Measurements from ENCODE around the gene FARS2. TPM values are rescaled to one million over a fixed set of nuclear protein-coding genes. Genes with fewer than 3 reads are reported as not detected.

FARS2 gene
- total RNA-seq, 1 experiment from 2014 or later: 15.0 TPM

DNA sequence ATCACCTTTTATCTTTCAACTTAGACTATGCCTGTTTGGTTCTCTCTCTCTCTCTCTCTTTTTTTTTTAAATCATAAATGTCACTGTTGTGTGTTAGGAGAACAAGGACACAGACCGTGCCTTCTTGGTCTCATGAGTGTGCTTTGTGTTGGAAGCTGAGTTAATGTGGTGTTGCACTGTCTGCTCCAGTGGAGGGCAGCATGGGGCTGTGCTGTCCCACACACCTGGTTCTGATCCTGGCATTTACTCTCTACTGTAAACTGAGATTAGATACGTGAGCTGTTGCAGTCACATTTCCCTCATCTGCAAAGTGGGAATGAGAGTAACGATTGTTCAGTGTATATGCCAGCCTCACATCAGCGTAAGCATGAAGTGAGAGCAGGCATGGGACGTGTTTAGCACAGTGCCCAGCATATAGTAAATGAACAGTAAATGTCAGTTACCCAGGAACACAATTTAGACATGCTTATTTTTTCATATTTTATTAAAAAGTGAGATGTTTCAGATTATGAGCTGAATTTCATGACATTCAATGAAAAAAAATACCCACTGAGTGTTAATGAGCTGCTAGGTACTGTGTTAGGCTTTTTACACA, 161.1 kb downstream of the FARS2 start (continued):
- no peak for TF ChIP-seq TEAD1 (CRISPR knock-in tag; IDR thresholded peaks at IDR 0.05)
- TF ChIP-seq SMAD3 (CRISPR knock-in tag; IDR thresholded peaks at IDR 0.05; ENCODE audit: borderline replicate concordance): no peak
- no peak for TF ChIP-seq NR3C1 (CRISPR knock-in tag; conservative IDR thresholded peaks at IDR 0.05; ENCODE audit: low read depth)
- TF ChIP-seq, protein P1, sequence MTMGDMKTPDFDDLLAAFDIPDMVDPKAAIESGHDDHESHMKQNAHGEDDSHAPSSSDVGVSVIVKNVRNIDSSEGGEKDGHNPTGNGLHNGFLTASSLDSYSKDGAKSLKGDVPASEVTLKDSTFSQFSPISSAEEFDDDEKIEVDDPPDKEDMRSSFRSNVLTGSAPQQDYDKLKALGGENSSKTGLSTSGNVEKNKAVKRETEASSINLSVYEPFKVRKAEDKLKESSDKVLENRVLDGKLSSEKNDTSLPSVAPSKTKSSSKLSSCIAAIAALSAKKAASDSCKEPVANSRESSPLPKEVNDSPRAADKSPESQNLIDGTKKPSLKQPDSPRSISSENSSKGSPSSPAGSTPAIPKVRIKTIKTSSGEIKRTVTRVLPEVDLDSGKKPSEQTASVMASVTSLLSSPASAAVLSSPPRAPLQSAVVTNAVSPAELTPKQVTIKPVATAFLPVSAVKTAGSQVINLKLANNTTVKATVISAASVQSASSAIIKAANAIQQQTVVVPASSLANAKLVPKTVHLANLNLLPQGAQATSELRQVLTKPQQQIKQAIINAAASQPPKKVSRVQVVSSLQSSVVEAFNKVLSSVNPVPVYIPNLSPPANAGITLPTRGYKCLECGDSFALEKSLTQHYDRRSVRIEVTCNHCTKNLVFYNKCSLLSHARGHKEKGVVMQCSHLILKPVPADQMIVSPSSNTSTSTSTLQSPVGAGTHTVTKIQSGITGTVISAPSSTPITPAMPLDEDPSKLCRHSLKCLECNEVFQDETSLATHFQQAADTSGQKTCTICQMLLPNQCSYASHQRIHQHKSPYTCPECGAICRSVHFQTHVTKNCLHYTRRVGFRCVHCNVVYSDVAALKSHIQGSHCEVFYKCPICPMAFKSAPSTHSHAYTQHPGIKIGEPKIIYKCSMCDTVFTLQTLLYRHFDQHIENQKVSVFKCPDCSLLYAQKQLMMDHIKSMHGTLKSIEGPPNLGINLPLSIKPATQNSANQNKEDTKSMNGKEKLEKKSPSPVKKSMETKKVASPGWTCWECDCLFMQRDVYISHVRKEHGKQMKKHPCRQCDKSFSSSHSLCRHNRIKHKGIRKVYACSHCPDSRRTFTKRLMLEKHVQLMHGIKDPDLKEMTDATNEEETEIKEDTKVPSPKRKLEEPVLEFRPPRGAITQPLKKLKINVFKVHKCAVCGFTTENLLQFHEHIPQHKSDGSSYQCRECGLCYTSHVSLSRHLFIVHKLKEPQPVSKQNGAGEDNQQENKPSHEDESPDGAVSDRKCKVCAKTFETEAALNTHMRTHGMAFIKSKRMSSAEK (CRISPR knock-in tag; IDR thresholded peaks at IDR 0.05; ENCODE audit: borderline replicate concordance): no peak
- TF ChIP-seq, protein P2, sequence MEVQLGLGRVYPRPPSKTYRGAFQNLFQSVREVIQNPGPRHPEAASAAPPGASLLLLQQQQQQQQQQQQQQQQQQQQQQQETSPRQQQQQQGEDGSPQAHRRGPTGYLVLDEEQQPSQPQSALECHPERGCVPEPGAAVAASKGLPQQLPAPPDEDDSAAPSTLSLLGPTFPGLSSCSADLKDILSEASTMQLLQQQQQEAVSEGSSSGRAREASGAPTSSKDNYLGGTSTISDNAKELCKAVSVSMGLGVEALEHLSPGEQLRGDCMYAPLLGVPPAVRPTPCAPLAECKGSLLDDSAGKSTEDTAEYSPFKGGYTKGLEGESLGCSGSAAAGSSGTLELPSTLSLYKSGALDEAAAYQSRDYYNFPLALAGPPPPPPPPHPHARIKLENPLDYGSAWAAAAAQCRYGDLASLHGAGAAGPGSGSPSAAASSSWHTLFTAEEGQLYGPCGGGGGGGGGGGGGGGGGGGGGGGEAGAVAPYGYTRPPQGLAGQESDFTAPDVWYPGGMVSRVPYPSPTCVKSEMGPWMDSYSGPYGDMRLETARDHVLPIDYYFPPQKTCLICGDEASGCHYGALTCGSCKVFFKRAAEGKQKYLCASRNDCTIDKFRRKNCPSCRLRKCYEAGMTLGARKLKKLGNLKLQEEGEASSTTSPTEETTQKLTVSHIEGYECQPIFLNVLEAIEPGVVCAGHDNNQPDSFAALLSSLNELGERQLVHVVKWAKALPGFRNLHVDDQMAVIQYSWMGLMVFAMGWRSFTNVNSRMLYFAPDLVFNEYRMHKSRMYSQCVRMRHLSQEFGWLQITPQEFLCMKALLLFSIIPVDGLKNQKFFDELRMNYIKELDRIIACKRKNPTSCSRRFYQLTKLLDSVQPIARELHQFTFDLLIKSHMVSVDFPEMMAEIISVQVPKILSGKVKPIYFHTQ (CRISPR knock-in tag; IDR thresholded peaks at IDR 0.05): no peak

DNA sequence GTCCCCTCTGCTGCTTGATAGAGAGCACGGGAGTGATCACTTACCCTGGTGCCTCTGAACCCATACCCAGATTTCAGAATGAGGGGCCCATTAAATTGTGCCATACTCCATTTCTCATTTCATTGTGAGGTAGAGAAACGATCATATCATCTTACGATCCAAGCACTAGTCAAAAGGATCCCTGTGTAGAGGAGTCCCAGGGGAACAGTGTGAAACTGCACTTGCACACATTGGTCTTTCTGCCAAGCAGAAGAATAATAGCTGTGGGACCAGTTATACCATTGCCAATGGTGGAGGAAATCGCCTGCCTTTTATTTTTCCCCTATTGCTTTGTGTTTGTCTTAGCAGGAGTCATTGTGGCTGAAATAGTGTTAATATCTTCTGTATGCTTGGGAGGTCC, 161.9 kb downstream of the FARS2 start:
- Mint-ChIP-seq H3K9me3 (0 out of 2 replicates have a peak, but pooled peaks cover 7% of the 10 kb centered on the region), H3K4me3 (no peak overlapping the region), H3K27ac (no peak overlapping the region), H3K4me1 (peaks cover 15% of the 10 kb centered on the region), H3K27me3 (ENCODE audit: low read depth) (no peaks in the 10 kb centered on the region), H3K36me3 (peaks cover 5% of the 10 kb centered on the region)
- TF ChIP-seq SOX15 (CRISPR knock-in tag; IDR thresholded peaks at IDR 0.05) (no peak), ZNF671 (CRISPR knock-in tag; IDR thresholded peaks at IDR 0.05) (no peak), RORB (CRISPR knock-in tag; IDR thresholded peaks at IDR 0.05) (no peak), EMX1 (CRISPR knock-in tag; IDR thresholded peaks at IDR 0.05) (no peak), CBFB (CRISPR knock-in tag; IDR thresholded peaks at IDR 0.05; ENCODE audit: low read depth) (no peak), NFATC4 (CRISPR knock-in tag; IDR thresholded peaks at IDR 0.05) (no peak), GRHL2 (CRISPR knock-in tag; IDR thresholded peaks at IDR 0.05; ENCODE audit: insufficient replicate concordance, severe bottlenecking) (no peak), CREB1 (CRISPR knock-in tag; IDR thresholded peaks at IDR 0.05) (no peak), ZNF423 (CRISPR knock-in tag; IDR thresholded peaks at IDR 0.05) (no peak)
- TF ChIP-seq, protein P3, sequence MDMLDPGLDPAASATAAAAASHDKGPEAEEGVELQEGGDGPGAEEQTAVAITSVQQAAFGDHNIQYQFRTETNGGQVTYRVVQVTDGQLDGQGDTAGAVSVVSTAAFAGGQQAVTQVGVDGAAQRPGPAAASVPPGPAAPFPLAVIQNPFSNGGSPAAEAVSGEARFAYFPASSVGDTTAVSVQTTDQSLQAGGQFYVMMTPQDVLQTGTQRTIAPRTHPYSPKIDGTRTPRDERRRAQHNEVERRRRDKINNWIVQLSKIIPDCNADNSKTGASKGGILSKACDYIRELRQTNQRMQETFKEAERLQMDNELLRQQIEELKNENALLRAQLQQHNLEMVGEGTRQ (CRISPR knock-in tag; IDR thresholded peaks at IDR 0.05): no peak
- TF ChIP-seq, protein P4, sequence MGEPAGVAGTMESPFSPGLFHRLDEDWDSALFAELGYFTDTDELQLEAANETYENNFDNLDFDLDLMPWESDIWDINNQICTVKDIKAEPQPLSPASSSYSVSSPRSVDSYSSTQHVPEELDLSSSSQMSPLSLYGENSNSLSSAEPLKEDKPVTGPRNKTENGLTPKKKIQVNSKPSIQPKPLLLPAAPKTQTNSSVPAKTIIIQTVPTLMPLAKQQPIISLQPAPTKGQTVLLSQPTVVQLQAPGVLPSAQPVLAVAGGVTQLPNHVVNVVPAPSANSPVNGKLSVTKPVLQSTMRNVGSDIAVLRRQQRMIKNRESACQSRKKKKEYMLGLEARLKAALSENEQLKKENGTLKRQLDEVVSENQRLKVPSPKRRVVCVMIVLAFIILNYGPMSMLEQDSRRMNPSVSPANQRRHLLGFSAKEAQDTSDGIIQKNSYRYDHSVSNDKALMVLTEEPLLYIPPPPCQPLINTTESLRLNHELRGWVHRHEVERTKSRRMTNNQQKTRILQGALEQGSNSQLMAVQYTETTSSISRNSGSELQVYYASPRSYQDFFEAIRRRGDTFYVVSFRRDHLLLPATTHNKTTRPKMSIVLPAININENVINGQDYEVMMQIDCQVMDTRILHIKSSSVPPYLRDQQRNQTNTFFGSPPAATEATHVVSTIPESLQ (CRISPR knock-in tag; IDR thresholded peaks at IDR 0.05): no peak
- TF ChIP-seq, protein P5, sequence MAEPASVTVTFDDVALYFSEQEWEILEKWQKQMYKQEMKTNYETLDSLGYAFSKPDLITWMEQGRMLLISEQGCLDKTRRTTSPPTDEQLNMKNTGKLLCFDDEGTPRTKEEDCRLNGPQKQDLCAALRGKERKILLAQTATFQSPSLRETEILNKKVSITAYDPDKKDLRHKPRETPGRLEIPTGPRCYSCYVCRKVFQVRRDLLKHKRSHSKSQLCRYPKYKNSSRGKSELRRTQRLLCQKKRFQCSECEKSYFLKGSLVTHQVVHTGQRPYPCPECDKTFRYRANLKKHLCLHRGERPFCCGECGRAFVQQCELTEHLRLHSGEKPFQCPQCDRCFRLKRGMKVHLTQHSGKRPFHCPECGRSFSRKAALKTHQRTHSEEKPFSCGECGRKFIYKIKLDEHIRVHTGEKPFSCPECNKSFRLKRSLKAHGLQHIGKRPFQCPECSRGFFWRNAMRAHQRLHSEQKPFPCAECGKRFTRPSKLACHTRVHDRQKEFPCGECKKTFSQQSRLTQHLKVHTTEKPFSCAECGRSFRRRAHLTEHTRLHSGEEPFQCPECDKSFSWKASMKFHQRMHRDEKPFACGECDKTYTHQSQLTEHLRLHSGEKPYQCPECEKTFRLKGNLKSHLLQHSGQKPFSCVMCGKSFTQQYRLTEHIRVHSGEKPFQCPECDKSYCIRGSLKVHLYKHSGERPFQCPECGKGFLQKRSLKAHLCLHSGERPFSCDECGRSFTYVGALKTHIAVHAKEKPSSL (CRISPR knock-in tag; conservative IDR thresholded peaks at IDR 0.05): no peak
- TF ChIP-seq, protein P6, sequence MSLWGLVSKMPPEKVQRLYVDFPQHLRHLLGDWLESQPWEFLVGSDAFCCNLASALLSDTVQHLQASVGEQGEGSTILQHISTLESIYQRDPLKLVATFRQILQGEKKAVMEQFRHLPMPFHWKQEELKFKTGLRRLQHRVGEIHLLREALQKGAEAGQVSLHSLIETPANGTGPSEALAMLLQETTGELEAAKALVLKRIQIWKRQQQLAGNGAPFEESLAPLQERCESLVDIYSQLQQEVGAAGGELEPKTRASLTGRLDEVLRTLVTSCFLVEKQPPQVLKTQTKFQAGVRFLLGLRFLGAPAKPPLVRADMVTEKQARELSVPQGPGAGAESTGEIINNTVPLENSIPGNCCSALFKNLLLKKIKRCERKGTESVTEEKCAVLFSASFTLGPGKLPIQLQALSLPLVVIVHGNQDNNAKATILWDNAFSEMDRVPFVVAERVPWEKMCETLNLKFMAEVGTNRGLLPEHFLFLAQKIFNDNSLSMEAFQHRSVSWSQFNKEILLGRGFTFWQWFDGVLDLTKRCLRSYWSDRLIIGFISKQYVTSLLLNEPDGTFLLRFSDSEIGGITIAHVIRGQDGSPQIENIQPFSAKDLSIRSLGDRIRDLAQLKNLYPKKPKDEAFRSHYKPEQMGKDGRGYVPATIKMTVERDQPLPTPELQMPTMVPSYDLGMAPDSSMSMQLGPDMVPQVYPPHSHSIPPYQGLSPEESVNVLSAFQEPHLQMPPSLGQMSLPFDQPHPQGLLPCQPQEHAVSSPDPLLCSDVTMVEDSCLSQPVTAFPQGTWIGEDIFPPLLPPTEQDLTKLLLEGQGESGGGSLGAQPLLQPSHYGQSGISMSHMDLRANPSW (CRISPR knock-in tag; conservative IDR thresholded peaks at IDR 0.05; ENCODE audit: low read depth): no peak
- CTCF ChIA-PET: interaction anchor here (0.8 to 1.5 kb wide), 7 partner anchors 16 to 329 kb away, joined by 3 to 15 read pairs (median 4); no protein-coding TSS in a partner anchor
- no peak for ATAC-seq
- POLR2A ChIA-PET: no interaction called here
- DNase-seq (ENCODE audit: low spot score): no peak

Measured in WTC11 (cell line).